Measurements from ENCODE around the gene USP13.
A peak's percentile ranks its signal among the peaks of the same experiment; 100 is the strongest.

Gene USP13

DNA sequence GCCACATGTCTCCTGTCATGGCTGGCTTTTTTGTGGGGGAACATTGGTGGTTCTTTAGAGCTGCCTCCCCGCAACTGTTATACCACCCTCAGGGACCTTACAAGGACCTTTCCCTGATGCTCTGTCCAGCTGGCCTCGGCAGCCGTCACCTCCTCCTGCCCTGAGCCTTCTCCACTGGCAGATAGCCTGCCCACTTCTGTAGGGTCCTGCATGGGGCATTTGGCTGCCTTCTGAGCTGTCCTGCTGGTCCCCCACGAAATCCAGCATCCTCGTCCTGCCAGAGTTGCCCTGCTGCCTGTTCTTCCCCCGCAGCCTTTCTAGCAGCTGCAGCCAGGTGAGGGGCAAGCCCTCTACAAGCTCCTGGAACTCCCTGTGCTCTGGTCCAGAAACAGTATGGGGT is 86.2 kb downstream of the USP13 start:
- FAIRE-seq: no peak

GRCh38 chr3:179739816-179740594 is 87.2 kb downstream of the USP13 start:
- no peak for FAIRE-seq

DNA sequence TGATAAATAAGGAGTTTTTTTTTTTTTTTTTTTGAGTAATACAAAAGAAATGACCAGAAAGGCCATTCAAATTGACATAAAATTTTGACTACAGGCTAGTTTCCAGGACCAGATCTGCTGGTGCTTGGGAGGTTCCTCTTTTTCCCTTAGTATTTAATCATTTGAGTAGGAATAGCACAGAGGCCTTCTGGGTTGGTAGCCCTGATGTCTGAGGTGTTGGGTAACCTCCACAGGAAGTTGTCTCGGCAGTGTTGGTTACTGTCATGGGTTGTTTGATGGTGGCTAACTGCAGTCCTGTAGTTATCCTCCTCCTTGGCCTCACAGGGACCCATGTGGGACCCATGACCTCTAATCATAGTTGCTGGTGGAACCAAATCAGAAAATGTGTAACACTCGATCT is 91.1 kb downstream of the USP13 start:
- no peak for FAIRE-seq

DNA sequence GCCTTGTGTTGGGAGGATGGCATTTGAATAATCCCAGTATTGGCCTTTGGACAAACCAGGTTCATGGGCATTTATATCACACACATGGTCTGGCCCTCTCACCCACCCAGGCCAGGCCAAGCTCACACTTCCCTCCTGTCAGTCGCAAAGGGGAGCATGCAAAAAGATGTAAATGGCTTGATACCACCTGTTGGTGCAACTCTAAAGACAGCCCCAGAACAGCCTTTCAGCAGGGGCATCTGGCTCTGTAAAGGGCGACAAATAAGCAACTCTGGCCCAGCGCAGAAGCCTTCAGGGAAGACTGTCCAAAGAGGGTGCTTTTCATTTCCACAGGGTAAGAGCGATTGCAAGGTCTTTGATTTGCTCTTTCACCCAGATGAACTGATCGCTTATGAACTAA is 91.8 kb downstream of the USP13 start:
- FAIRE-seq: no peak

GRCh38 chr3:179745079-179745478 is 92.2 kb downstream of the USP13 start:
- FAIRE-seq: no peak

- FAIRE-seq: no peak
Measured at GRCh38 chr3:179745716-179746115, 92.9 kb downstream of the USP13 start.

DNA sequence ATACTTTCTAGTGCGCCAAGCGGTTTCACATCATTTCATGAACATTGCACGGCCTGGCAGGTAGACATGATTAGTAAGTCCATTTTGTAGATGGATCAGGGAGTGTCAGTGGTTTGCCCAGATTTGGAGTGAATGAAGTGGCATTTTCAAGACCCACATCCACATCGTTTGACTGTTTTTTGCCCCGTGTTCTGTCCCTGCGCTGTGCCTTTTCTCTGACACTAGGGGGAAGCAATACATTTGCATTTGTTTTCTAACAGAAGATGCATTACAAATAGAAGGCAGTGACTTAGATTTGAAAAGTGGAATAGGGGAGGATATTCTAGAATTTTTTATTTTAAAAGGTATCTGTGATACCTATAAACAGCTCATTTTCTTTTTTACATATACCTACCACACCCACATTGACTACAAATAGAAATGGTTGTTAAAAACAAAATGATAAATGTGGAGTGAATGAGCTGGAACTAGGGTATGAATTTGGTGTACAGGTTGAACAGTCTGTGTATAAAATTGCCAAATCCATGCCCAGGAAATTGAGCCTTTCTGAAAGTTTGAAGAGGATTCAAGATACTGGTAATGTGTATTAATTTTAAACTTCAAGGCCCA is 98.0 kb downstream of the USP13 start:
- peak; percentile 81 for FAIRE-seq

DNA sequence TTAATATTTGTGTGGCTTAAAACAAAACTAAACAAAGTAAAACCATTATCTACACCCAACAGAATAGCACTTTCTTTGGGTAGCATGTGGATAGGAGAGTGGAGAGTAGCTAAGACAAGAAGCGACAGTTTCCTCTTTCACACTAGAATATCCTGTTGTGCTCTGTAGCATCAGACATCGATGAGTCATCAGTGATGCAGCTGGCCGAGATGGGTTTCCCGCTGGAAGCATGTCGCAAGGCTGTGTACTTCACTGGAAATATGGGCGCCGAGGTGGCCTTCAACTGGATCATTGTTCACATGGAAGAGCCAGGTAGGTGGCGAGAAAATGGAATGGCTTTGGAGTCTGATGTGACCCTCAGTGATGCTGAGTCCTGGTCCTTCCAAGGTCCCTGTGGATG is 108.1 kb downstream of the USP13 start:
- FAIRE-seq: no peak

GRCh38 chr3:179765396-179765795 is 112.6 kb downstream of the USP13 start:
- FAIRE-seq: no peak

DNA sequence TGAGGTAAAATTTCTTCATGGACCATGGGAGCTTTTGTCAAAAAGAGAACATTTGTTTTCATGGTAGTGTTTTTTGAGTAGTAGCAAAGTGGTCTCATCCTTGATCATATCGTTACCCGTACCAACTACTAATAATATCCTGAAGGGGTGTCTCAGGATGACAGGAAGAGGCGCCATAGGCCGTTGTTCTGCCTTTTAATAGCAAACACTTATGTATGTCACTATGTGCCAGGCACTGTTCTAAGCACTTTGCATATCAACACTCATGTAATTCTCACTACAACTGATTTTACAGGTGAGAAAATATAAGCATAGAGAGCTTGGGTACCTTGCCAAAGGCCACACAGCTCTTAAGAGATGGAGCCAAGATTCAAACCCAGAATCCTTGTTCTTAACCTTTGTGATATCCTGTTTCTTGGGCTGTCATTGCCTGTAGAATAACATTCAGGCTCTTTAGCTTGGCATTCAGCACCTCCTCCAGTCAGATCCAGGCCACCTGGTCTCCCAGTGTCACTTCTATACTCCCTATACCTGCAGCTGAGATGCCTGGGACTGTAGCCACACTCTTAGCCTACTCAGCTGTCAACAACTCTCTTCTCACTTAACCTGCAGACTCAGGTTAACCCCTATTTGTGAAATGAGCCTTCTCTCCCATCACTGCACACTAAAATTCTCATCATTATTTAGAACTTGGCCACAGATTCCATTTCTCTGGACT is 113.7 kb downstream of the USP13 start:
- FAIRE-seq: no peak

DNA sequence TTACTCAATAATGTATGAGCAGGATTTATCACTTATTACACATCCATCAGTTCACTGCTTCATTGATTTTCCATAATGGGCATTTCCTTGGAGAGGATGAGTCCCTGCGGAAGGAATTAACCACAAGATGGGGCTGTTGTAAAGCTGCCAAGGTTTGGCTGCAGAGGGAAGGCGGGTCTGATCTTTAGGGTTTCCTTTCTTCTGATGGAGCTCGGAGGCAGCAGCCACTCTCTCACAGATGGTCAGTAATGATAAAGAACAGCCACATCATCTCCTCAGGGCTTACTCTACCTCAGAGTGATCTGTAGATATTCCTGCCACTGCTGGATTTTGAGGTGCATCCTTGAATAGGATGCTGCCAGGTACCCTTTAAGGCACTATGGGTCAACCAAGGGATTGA is 115.2 kb downstream of the USP13 start:
- FAIRE-seq: no peak

GRCh38 chr3:179769411-179770247 is 116.8 kb downstream of the USP13 start:
- no peak for FAIRE-seq

DNA sequence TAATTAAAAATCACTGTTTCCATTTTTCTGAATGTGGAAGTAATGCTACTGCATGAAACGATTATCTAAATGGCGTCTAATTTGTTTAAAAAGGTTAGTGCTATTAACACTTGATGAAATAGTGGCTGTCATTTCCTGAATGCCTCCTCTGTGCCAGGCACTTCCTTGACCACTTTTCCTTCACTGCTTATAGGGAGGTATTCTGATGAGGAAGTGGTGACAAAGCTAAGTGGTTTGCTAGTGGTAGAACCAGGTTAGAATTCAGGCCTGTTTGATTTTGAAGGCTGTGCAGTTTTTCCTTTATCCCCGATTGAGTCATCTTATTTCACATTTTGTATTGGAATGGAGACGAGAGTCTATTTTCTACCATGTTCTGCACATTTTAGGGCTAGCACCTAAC is 119.0 kb downstream of the USP13 start:
- no peak for FAIRE-seq

DNA sequence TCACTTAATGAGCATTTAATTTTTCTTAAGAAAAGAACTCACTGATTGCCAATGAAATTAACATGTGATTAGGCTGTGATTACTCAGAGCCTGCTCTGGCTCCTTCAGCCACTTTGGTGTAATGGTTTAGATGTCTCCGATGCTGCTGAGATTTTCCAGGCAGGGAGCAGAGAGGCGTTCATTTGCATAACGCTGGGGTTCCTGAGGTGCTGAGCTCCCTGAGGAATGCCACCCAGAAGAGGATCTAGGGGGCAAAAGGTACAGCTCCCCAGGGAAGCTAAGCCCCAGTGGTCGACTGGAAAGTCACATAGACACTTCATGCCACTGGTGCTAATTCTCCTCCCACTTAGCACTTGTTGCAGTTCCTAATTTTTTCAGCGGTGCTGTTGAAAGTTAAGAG is 119.5 kb downstream of the USP13 start:
- FAIRE-seq: no peak

DNA sequence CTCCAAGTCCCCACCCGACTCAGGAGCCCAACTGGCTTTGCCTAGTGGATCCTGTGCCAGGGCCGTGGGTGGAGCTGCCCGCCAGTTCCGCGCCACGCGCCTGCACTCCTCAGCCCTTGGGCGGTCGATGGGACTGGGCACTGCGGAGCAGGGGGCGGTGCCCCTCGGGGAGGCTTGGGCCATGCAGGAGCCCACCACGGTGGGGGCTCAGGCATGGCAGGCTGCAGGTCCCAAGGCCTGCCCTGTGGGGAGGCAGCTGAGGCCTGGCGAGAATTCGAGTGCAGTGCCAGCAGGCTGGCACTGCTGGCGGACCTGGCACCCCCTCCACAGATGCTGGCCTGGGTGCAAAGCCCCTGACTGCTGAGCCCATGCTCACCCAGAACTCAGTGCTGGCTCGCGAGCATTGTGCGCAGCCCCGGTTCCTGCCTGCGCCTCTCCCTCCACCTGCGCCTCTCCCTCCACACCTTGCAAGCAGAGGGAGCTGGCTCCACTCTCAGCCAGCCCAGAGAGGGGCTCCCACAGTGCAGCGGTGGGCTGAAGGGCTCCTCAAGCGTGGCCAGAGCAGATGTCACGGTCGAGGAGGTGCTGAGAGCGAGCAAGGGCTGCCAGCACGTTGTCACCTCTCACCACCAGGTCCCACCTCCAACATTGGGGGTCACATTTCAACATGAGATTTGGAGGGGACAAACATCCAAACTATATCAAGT is 122.7 kb downstream of the USP13 start:
- no peak for FAIRE-seq

DNA sequence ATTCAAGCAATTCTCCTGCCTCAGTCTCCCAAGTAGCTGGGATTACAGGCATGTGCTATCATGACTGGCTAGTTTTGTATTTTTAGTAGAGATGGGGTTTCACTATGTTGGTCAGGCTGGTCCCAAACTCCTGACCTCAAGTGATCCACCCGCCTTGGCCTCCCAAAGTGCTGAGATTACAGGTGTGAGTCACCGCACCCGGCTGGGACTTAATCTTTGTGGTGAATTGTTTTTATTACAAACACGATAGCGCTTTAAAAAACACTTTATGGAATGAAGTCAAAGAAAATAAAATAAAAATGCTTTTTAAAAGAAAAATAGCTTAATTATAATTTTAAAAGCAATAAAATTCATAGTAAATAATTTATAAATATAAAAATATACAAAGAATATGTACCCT is 130.0 kb downstream of the USP13 start:
- FAIRE-seq: peak; percentile 47

DNA sequence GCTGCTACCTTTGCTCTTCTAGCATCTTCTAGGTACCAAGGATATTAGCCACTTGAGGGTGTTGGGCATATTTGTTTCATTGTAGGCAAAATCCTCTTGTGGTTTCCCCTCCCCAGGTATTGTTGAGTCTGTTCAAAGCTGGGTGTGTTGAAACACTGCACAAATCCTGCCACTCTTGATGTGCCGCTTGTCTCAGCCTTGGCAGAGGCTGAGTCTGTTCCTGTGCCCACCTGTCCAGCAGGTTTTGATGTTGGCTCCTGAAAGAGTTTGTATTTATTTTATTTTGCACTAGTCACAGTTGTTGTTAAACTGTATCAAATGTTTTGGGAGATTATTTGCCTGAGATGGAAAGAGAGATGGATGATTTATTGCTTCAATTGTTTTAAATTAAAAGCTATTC is 136.2 kb downstream of the USP13 start:
- no peak for FAIRE-seq

- FAIRE-seq: no peak
Measured at GRCh38 chr3:179791793-179792192, 139.0 kb downstream of the USP13 start.

- no peak for FAIRE-seq
Measured at GRCh38 chr3:179794355-179794754, 141.5 kb downstream of the USP13 start.

- peak; percentile 3 for FAIRE-seq
Measured at GRCh38 chr3:179796421-179796820, 143.6 kb downstream of the USP13 start.

DNA sequence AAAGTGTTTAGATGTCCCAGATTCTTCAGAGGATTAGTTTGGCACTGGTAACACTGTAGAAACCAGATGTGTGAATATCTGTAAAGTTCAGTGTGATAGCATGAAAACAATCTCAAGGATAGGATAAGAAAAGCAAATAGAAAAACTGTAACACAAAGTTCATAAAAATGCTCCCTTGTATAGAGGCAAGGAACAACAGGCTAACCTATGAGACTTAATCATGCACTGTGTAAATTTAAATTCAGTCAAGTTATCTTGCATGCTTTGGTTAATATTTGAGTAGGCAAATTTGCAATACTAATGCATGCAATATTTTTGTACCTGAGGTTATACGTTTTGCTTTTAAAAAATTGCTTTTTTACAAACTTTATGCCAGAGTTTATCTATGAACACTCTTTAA is 144.4 kb downstream of the USP13 start:
- FAIRE-seq: no peak

- FAIRE-seq: no peak
Measured at GRCh38 chr3:179801263-179801662, 148.4 kb downstream of the USP13 start.

DNA sequence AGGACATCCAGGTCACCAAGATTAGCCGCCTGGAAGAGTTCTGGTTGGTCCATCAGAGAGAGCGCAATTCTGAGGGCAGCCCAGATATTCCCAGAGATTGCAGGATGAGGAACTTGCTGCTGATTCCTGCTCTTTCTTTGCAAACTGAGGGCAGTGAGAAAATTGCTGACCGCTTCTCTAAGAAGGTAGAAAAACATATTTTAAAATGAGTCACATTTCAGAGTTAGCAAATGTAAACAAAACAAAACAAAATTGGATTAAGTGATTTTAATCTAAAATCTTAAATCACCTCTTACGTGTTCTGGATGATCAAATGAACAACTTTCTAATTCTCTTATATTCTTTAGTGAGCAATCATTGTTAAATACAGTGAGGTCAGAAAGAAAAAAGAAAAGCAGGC is 149.0 kb downstream of the USP13 start:
- FAIRE-seq: no peak
